ENCODE data around the gene FAM83D. TPM values are rescaled to one million over a fixed set of nuclear protein-coding genes. Genes with fewer than 3 reads are reported as not detected.
"Not testable (repeated sequence)": the region's sequence is repeated elsewhere in the genome, so short reads cannot be mapped to it uniquely, and the experiment has no call there.

The FAM83D gene
- total RNA-seq, 1 experiment from 2014 or later: 148 TPM

DNA sequence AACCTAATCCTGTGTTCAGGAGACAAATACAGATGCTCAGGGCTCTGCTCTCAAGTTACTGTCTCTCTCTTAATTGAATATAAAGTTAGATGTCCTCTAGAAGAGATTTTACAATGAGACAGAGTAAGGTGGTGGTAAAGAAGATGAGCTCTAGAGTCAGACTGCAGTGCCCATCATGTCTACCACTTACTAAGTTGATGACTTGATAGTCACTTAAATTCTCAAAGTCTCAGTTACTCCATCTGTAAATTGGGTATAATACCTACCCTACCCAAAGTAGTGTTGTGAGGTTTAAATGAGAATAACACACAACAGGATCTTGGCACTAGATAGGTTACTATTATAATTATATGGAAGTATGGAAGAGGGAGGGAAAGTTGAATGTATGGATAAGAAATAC lies 37.5 kb downstream of the FAM83D start:
- no peak for DNase-seq (ENCODE audit: low read depth)

DNA sequence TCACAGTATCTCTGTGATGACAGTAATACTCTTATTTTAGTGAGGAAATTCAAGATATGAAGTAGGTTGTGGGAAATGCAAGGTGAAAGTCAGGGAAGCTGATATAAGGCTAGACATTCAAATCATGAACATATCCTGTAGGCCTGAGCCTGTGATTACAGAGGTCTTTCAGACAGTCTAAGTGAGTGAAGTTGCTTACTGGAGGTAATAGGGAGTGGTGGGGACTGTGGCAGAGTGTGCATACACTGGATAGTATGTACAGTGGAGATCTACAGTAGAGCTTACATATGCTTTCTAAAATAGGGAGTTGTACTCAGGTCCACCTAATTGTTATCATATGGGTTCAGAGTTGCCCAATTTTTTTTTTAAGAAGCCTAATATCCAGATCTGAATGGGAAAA lies 39.0 kb downstream of the FAM83D start:
- DNase-seq (ENCODE audit: low read depth): no peak

DNA sequence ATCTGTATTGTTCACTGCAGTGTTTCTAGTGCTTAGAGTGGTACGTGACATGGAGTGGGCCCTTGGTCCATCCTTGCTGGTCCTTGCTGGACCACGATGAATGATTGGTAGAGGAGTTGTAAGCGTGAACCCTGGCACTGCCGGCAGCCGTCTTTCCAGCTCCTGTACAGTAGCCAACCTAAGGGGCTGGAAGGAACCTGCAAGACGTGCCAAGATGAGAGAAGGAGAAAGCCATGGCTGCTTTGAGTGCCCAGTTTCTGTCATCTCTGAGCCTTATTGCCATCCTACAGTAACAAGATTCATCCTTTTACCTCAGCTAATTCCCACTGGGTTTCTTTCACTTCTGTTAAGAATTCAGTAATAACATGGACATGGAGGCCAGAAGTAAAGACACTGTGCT lies 41.9 kb downstream of the FAM83D start:
- no peak for DNase-seq (ENCODE audit: low read depth)

DNA sequence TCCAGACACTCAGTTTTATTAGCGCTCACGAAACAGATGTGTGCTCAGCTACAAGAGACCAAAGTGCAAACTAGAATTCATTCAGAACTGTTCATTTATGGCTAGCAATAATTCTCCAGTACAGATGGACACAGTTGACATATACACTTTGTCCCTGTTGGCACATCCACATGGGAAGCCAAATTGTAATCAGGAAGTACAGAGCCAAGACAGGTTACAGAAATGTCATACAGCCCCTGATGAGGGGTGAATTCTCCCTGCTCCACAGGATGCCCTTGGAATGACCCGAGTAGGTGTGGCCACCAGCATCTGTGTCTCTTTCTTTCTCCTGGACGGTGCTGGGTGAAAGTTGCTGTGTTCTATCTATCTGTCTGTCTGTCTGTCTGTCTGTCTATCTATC lies 43.5 kb downstream of the FAM83D start:
- DNase-seq (ENCODE audit: low read depth): no peak

DNA sequence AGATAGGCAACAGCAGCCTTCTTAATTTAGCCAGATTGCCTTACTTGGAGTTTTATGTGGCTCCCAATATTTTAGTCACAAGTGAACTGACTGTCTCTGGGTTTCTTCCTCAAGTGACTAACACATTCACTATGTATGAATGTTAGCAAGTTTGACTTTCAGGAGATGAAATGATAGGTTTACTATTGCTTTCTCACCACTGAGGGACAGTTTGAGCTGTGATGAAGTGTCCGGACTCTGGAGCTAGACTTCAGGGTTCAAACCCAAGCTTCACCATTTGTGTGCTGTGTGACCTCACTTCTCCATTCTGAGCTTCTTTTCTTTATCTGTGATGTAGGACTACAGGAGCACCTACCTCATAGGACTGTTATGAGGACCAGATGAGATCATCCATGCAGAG lies 44.1 kb downstream of the FAM83D start:
- DNase-seq (ENCODE audit: low read depth): peak; percentile 47

DNA sequence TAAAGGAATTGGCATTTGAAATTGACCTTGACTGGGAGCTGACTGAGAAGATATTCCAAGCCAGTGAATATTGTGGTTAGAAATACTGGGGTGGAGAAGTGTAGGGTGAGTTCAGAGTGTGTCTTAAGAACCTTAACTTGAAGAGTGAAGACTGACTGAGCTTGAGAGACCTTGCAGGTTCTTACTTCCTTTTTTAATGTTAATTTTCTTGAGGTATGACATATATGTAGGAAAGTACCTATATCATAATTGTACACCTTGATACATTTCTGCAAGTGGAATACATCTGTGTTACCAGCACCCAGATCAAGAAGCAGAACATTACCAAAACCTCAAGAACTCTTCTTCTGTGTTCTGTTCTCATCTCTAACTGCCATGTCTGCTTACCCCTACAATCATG lies 46.9 kb downstream of the FAM83D start:
- DNase-seq (ENCODE audit: low read depth): no peak

DNA sequence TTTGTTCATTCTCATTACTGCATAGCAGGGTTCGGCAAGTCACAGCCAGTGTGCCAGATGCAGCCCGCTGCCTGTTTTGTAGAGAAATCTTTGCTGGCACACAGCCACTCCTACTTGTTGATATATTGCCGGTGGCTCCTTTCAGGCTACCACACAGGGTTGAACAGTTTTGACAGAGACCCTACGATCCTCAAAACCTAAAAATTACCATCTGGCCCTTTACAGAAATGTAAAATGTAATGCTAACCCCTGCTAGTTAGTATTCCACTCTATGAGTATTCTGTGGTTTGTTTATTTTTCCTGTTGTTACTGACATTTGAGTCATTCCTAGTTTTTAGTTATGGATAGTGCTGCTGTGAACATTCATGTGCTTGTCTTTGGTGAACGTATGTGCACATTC lies 47.4 kb downstream of the FAM83D start:
- DNase-seq (ENCODE audit: low read depth): no peak

DNA sequence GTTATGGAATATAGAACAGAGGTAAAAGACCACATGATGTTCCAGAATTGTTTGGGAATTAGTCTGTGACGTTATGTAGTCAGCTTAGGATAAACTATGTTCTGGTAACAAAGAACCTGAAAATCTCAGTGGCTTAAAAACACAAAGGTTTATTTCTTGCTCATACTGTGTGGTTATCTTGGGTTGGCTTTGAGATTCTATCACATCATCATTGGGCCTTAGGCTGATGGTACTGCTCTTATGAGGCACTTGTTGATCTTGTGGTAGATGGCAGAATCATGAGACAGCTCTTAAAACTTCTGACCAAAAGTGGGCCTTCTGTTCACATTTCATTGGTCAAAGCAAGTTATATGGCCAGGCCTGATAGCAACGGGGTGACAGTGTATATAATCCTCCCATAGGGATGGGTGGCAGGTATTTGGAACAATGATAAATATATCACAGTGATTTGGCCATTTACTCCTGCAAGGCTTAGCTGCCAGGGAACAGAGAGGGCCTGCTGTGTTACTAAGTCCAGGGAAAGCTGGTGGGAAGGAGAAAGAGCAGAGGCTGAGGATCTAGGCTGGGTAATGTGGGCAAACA lies 49.4 kb downstream of the FAM83D start:
- no peak for DNase-seq (ENCODE audit: low read depth)

DNA sequence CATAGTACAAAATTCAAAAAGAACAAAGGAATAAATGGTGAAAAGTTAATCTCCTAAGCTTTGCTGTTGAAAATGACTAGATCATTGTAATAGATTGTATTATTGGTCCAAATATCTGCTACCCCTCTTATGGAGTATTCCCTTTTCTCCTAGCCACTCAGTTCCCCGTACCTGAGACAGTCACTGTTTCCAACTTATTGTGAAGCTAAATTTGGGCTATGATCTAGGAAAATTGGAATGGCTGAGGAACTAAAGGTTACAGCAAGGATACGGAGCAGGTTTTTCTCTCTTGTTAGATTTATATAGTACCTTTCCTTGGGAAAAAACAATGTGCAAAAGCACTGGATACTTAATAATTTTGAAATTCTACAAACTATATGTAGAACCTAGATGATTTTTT lies 53.2 kb downstream of the FAM83D start:
- DNase-seq (ENCODE audit: low read depth): no peak

DNA sequence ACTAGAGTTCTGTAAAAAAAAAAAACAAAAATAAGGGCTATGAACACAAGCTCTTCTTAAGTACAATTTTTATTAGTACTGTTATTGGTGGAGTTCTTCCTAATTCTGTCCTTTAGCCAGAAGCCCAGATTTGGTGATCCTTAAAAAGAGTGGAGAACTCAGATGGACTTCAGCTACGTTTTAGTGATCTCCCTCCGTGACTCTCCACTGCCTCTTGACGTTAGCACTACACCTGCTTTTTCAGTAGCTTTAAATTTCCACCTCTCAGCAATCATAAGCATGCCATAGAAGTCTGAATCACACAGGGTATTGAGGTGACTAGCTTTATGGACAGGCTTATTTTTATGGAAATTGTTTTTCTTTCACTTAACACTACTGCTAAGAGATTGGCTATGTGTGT lies 53.6 kb downstream of the FAM83D start:
- DNase-seq (ENCODE audit: low read depth): no peak

DNA sequence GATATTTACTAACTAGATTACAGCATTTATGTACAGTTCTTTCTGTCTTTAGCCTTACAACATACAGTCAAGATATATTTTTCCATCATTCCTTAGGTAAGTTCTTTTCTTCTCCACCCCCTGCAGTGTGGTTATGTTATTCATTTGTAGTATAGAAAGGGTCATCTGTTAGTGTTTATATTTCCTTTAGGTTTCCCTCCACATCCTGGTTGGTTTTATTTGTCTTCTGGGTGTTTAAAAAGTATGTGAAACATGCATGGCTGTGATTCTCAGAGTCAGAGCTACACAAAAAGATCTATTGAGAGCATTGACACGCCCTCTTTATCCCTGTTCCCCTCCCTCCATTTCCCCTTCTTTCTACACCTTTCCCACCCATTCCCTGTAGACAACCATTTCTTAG lies 56.1 kb downstream of the FAM83D start:
- peak; percentile 35 for DNase-seq (ENCODE audit: low read depth)

DNA sequence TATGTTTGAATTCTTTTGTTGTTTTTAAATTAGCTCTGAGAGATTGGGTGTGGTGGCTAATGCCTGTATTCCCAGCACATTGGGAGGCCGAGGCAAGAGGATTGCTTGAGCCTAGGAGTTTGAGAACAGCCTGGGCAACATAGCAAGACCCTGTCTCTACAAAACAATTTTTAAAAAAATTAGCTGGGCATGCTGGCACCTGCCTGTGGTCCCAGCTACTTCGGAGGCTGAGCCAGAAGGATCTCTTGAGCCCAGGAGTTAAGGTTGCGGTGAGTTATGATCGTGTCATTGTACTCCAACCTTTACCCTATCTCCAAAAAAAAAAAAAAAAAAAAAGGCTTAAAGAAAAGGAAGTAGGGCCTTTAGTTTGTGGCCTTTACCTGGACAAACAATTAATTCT lies 58.8 kb downstream of the FAM83D start:
- DNase-seq (ENCODE audit: low read depth): peak; percentile 28

DNA sequence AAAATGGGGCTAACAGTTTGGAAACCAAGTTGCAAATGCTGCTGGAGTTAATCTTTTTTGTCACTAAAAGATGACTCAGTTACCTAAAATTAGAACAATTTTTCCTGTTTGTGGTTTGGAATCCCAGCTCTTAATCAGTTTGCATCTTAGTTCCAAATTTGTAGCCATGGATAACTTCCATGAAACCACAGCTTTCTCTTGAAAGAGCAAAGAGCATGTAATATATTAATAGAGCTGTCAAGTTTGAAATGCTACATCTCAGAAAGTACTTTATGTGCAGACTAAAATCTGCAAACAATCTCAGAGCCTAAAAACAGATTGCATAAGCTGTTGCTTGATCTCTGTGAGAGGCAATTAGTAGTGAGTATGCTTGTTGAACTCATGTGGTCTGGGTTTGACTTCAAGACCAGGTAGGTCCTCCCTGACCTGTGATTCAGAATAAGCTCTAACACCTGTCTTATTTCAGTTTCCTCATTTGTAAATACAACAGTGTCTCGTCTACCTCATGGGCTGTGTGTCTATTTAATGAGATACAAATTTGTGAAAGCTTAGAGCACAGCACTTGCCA lies 59.5 kb downstream of the FAM83D start:
- peak; percentile 96 for DNase-seq (ENCODE audit: low read depth)

DNA sequence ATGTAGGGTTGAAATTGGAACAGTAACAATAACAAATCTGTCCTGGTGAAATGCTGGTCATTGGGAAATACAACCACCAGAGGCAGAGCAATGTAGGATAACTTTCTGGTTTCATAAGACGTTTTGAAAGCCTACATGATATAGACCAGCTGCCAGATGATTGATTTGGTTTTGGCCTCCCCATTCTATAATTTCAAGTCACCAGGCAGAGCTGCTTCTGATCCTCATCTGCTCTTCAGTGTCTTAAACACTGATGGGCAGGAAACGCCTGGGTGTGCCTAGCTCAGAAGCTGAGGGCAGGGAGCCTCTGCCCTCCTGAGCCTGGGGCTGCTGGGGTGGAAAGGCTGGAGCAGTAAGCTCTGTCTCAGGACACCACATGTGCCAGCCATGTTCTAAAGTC lies 60.4 kb downstream of the FAM83D start:
- no peak for DNase-seq (ENCODE audit: low read depth)

DNA sequence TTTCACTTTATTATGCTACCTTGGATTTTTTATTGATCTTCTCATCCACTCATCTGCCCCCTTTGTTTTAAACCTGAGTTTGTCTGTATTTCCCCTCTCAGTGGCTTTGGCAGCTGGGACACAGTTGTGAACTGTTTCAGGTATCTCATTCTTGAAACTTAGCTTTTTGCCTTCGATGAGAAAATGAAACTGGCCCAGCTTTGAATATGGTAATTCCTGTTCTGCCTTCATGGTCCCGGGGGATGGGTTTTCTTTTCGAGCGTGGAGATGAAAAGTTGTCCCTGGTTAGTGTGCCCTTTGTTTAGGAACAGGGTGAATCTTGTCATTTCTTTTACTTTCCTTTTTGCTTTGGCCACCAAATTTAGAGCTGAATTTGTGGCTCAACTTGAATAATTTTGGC lies 61.6 kb downstream of the FAM83D start:
- DNase-seq (ENCODE audit: low read depth): no peak

DNA sequence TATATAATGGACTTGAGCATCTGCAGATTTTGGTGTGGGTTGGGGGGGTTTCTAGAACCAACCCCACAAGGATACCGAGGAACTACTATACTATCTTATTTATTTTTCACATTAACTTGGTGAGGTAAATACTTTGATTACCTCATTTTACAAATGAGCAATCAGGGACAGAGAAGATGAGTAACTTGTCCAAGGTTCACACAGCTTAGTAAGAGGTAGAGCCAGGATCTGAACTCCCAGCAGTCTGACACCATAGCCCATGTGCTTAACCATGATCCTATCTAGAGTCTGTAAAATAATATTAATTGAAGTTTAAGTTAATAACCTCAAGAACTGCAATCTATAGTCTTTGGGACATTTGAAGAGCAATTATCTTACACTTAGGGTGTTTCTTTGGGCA lies 64.5 kb downstream of the FAM83D start:
- no peak for DNase-seq (ENCODE audit: low read depth)

DNA sequence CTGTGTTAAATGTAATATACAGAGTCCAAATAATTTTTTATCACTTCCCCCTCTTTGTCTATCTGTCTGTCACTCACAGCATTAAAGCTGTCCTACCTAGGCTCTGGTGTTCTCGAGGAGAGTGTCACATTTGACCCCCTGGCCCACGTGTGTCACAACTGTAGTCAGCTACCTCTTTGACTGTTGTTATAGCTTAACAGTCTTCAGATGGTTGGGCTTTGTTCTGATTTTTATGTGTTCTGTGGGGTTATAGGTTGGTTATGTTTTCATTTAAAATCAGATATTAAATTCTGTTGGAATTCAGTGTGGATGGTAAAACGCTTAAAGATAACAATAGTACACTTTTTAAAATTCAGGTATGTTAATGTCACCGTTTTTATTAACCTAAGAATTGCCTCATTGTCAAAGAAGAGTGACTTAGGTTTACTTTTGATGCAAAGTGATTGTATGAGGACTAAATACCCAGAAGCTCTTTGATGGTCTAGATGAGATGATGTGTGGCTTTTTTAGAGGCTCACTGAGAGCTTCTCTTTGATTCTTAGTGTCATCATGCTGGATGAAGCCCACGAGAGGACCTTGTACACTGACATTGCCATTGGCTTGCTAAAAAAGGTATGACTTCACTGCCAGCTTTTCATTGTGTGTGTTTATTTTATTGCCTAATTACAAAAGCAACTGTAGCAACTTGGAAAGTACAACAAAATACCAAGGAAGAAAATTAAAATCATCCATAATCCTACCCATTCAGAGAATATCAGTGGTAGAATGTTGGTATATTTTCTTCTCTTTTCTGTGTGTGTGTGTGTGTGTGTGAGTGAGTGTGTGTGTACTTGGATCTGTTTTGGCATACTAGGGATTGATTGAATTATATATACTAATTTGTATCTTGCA lies 65.8 kb downstream of the FAM83D start:
- no peak for DNase-seq (ENCODE audit: low read depth)

DNA sequence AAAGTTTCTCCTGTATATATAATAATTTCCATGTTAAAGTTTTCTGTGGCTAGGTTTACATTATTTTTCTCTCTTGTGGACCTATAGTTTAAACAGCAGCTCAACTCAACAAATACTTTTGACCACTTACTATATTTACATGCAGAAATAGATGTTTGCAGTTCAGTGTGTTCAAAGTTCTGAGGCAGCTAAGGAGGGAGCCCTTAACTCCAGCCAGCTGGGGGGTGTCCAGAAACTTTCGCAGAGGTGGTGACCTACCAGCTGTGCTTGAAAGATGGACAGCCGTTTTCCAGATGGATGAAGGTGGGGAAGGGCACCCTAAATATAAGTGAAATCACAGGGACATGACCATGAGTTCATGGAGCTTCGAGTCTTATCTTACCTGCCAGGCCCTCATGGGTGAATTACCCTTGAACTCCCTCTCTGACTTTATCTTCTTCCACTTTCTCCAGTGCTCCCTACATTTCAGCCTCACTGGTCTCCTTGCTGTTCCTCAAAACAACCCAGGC lies 69.4 kb downstream of the FAM83D start:
- no peak for DNase-seq (ENCODE audit: low read depth)

DNA sequence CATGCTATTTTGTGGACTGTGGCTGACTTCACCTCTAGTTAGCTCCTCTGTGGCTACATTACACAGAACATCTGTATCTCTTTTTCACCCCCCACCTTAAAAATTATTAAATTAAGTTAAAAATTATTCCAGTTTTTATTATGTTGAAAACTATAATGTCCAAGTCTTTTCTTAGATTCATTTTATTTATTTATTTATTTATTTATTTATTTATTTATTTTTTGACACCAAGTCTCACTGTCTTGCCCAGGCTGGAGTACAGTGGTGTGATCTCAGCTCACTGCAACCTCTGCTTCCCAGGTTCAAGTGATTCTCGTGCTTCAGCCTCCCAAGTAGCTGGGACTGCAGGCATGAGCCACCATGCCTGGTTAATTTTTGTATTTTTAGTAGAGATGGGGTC lies 70.6 kb downstream of the FAM83D start:
- not testable (repeated sequence) for DNase-seq (ENCODE audit: low read depth)

DNA sequence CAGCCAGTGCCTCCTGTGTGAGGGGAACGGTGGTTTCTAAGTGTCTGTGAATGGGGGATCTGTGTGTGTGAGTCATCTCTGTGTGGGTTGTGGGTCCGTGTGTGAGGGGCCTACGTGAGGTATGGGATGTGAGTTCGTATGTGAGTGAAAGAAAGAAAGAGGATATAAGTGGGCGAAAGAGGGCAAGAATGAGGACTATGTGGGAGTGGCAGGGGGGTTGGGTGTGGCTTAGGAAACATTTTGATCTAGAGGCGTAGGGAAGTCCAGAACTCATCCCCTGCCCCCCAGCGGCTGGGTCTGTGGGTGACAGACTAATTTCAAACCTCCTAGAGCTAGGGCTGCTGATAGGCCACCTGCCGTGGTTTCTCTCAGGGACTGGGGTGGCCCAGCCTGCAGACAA lies 71.4 kb downstream of the FAM83D start:
- no peak for DNase-seq (ENCODE audit: low read depth)

DNA sequence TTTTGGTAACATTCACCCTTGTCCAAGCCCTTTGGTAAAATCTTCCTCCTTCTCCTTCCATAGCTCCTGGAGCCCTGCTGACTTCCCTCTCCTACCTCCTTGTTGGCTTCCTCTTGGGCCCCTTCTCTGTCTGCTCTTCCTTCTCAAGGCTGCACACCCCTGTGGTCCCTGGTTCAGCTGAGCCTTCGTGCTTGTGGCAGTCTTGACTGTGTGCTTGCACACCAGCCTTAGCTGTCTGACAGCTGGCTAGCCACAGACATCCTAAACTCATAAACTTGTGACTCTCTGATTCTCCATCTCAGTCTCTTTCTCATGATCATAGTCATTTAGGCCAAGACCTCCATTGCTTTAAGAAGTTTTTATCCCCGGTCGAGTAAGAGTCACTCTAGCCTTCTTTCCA lies 73.0 kb downstream of the FAM83D start:
- DNase-seq (ENCODE audit: low read depth): no peak

DNA sequence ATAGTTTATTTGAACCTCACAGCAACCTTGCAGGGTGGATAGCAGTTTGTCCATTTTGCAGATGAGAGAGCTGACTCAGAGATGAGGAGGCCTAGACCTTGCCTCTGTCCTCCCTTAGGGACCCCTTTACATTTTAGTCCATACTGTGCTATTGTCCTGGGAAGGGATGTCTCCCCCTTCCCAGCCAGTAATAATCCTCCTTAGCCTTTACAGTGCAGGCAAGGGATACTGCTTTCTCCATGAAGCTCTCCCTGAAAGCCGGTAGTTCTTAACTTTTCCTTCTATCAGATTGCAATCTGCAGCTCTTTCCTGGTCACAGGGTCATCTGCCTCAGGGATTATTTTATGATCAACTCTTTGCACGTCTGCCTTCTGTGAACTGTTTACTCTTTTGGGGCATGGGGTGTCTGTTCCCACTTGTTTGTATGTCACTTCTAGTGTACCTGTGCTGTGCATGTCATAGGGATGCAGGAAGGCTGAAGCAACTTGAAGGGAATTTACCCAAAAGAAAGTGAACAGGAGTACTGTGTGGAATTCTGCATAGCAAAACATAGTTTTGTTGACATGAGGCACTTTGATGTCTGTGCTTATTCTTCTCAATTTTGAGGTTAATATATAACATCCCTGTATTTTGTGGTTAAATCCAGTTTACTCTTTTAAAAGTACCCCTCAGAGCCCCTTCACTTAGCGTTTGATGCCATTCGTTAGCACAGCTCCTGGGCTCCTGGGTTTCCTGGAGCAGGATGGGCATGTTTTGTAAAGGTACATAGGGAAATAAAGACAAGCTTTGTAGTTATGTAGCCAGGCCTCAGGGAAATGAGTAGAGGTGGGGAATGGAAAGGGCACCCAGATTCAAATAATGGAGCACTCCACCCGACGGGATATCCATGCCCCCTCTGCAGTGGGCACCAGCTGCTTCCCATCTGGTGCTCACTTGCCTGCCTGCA lies 74.0 kb downstream of the FAM83D start:
- no peak for DNase-seq (ENCODE audit: low read depth)
